LNCAP (cell line): ENCODE results near the gene SLC9B2.

Experiments
- CTCF ChIP-seq: fragments of 450-650 bp; IDR thresholded peaks from 2 replicates; pipeline ENCODE4 v1.5.1; 2017; ENCODE audit warnings: mild to moderate bottlenecking

The SLC9B2 gene

GRCh38 chr4:103012060-103012459 is 64.5 kb downstream of the SLC9B2 start:
- TF ChIP-seq CTCF: no peak

DNA sequence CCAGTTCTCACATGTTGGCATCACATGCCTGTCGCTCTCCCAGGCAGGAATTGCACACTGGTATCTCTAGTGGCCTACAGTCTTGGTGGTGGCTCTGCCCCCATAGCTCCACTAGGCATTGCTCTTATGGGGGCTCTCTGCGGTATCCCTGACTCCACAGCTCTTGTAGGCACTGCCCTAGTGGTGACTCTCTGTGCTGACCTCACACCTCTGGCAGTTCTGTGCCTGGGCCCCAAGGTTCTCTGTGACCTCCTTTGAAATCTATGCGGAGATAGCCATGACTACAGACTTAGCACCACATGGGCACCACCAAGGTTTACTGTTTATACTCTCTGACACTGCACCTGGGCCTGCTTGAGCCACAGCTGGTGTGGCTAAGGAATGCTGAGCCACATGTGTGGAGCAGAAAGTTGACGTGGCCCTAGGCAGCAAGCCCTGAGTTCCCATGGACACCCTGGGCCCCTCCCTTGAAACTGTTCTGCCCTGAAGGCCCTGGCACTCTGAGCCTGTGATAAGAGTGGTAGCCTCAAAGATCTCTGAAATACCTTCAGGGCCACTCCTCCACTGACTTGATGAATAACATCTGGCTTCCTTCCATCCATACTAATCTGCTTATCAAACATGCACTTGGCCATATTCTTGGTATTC is 65.1 kb downstream of the SLC9B2 start:
- TF ChIP-seq CTCF: no peak

DNA sequence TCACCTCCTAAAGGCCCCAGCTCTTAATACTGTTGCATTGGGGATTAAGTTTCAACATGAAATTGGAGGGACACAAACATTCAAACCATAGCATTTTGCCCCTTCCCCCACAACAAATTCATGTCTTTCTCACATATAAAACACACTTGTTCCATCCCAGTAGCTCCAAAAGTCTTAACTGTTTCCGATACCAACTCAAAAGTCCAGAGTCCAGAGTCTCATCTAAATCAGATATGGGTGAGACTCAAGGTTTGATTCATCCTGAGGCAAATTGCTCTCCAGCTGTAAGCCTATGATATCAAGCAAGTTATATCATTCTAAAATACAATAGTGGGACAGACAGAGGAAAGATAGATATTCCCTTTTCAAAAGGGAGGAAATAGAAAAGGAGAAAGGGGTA is 65.8 kb downstream of the SLC9B2 start:
- no peak for TF ChIP-seq CTCF

DNA sequence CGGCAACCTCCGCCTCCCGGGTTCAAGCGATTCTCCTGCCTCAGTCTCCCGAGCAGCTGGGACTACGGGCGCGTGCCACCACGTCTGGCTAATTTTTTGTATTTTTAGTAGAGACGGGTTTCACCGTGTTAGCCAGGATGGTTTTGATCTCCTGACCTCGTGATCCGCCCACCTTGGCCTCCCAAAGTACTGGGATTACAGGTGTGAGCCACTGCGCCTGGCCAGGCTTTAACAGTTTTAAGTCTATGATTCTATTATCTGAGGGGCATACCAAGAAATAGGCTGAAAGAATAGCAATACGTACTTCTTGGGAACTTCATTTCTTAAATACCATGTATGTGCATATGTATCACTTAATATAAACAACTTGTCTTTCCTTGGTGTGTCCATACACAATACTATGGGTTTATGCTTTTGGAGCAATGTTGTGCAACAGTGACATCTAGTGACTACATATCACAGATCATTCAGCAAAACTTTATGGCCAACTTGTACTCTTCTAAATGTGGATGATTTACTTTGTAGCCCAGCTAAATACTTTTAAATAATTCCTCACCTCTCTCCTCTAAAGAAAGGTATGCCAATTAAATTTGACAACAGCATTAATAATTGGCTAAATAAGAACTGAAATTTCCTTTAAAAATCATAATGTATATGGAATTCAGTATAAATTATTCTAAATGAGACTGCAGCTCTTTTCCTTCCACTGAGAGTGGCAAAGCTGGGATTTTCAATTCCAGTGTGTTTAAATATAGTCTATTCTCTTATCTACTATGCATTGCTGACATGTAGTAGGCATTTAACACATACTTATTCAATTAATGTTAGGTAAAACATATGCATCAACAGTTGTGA is 67.5 kb downstream of the SLC9B2 start:
- peak; percentile 68 for TF ChIP-seq CTCF

DNA sequence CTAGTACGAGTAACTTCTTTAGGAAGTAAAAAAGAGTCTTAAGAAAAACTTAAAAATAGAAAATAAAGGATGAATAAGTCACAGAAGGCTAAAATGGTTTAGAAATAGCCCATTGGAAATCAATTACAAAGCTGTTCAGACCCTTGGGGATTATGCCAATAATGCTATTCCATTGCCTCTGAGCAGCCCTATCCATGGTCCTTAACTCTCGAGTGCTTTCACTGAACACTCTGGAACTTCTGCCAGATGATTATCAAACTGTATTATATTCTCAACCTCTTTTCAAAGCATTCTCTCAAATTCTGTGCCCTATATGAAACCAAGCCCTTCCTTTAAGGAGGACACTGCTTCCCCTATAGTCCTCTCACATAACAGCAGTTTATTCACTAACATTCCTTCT is 74.0 kb downstream of the SLC9B2 start:
- TF ChIP-seq CTCF: no peak

- TF ChIP-seq CTCF: no peak
Measured at GRCh38 chr4:102994803-102995202, 81.8 kb downstream of the SLC9B2 start.

DNA sequence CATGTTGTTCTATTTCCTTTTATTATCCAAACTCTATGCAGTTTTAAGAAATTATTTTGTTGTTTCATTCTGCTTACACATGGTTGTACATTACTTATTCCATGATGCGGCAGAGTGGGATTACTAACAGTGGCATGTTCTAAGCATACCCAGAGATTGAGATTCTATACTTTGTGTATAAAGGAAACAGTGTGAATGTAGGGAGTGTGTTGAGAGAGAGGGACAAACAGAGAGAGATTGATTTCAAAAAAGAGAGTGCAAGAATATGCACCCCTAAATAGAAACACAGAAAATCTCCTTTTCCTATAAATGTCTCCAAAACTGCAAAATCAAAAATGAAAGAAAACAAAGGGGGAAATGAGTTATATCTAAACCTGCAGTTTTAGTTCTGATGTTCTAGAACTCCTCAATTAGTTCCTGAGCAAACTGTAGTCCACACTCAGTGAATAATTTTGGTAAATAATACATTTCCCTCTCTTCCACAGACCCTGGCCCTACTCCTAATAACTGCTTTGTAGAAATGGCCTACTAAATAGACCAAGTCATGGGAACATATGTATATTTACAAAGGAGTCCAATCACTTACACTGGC is 88.0 kb downstream of the SLC9B2 start:
- no peak for TF ChIP-seq CTCF
